Calu3 (cell line): Measurements from ENCODE around the gene SAFB2. TPM values are rescaled to one million over a fixed set of nuclear protein-coding genes. Genes with fewer than 3 reads are reported as not detected.

Source experiments
- BruUV-seq: library from RNA; stranded (reverse); fragments of 400-500 nt; replicated peaks from 2 replicates; lab custom pipeline; 2021; lab: Mats Ljungman, UMichigan
- CTCF ChIA-PET: fragments of 300-600 bp; sonication (Branson Sonifier 250); formaldehyde crosslinking; loops from one replicate; lab custom pipeline; 2022; ENCODE audit warnings: antibody characterized with exemption; lab: Charles Lee
- DNase-seq: peaks from one replicate; pipeline ENCODE4 v3.0.0; 2022
- H3K27ac Mint-ChIP-seq: one replicate; pipeline ENCODE4 v1.8.0; 2022; ENCODE audit warnings: mixed read lengths; ENCODE audit not compliant: unreplicated experiment
- H3K27me3 Mint-ChIP-seq: one replicate; pipeline ENCODE4 v1.8.0; 2022; ENCODE audit warnings: mixed read lengths; ENCODE audit not compliant: unreplicated experiment
- H3K36me3 Mint-ChIP-seq: one replicate; pipeline ENCODE4 v1.8.0; 2022; ENCODE audit warnings: mild to moderate bottlenecking, moderate library complexity, mixed read lengths; ENCODE audit not compliant: insufficient read depth, unreplicated experiment
- H3K4me1 Mint-ChIP-seq: one replicate; pipeline ENCODE4 v1.8.0; 2022; ENCODE audit warnings: mild to moderate bottlenecking, low read depth, mixed read lengths; ENCODE audit not compliant: unreplicated experiment
- H3K4me3 Mint-ChIP-seq: one replicate; pipeline ENCODE4 v1.8.0; 2022; ENCODE audit warnings: mild to moderate bottlenecking, low read depth, moderate library complexity, mixed read lengths; ENCODE audit not compliant: unreplicated experiment
- H3K9me3 Mint-ChIP-seq: one replicate; pipeline ENCODE4 v1.8.0; 2022; ENCODE audit warnings: low read depth, mixed read lengths; ENCODE audit not compliant: unreplicated experiment
- CTCF ChIP-seq: fragments of 200-600 bp; IDR thresholded peaks from one replicate; pipeline ENCODE4 v1.8.0; 2022; ENCODE audit warnings: antibody characterized with exemption; ENCODE audit not compliant: unreplicated experiment
- intact Hi-C: fragments of 100-400 bp; cut with micrococcal nuclease; formaldehyde crosslinking; loops from one replicate; pipeline ENCODE4 v1.10.0; 2022; ENCODE audit not compliant: unreplicated experiment
- total RNA-seq: library from RNA; stranded (reverse); gene quantifications from 2 replicates; pipeline ENCODE4 v1.2.3, GENCODE V29; 2022

The SAFB2 gene
- total RNA-seq, 1 experiment from 2014 or later: 71.7 TPM

GRCh38 chr19:5587661-5588060 lies 34.9 kb downstream of the SAFB2 start:
- Mint-ChIP-seq H3K4me1 (no peaks in the 10 kb centered on the region), H3K9me3 (no peaks in the 10 kb centered on the region), H3K36me3 (peaks cover 38% of the 10 kb centered on the region), H3K27ac (no peak overlapping the region), H3K4me3 (no peak overlapping the region), H3K27me3 (no peaks in the 10 kb centered on the region)
- CTCF ChIA-PET: no interaction called here
- no peak for DNase-seq
- no peak for TF ChIP-seq CTCF
- intact Hi-C loops: no loop called here
- no TSS peak for BruUV-seq

- BruUV-seq: no TSS peak
- CTCF ChIA-PET: no interaction called here
- peaks cover 38% of the 10 kb centered on the region for H3K36me3 Mint-ChIP-seq
Observed at GRCh38 chr19:5587071-5587455, 35.5 kb downstream of the SAFB2 start.

GRCh38 chr19:5586300-5587070 lies 36.1 kb downstream of the SAFB2 start:
- Mint-ChIP-seq H3K27ac (no peak overlapping the region), H3K27me3 (no peaks in the 10 kb centered on the region), H3K4me3 (no peak overlapping the region), H3K36me3 (peaks cover 38% of the 10 kb centered on the region), H3K4me1 (no peaks in the 10 kb centered on the region), H3K9me3 (no peaks in the 10 kb centered on the region)
- DNase-seq: no peak
- intact Hi-C loops: no loop called here
- no TSS peak for BruUV-seq
- TF ChIP-seq CTCF: no peak
- CTCF ChIA-PET: no interaction called here

More at GRCh38 chr19:5587071-5587455, 35.5 kb downstream of the SAFB2 start:
- H3K9me3 Mint-ChIP-seq: no peaks in the 10 kb centered on the region
- no peak overlapping the region for H3K4me3 Mint-ChIP-seq
- H3K4me1 Mint-ChIP-seq: no peaks in the 10 kb centered on the region
- intact Hi-C loops: no loop called here
- TF ChIP-seq CTCF: no peak
- no peaks in the 10 kb centered on the region for H3K27me3 Mint-ChIP-seq
- no peak overlapping the region for H3K27ac Mint-ChIP-seq
- no peak for DNase-seq

GRCh38 chr19:5585461-5586299 lies 36.9 kb downstream of the SAFB2 start:
- BruUV-seq: no TSS peak
- DNase-seq: no peak
- Mint-ChIP-seq H3K27me3 (no peaks in the 10 kb centered on the region), H3K4me1 (no peaks in the 10 kb centered on the region), H3K36me3 (peaks cover 35% of the 10 kb centered on the region), H3K4me3 (no peak overlapping the region), H3K9me3 (no peaks in the 10 kb centered on the region), H3K27ac (no peak overlapping the region)
- TF ChIP-seq CTCF: no peak
- CTCF ChIA-PET: no interaction called here
- intact Hi-C loops: no loop called here
